Measurements from ENCODE around the gene MYOD1. TPM values are rescaled to one million over a fixed set of nuclear protein-coding genes. Genes with fewer than 3 reads are reported as not detected.

MYOD1 gene
- total RNA-seq, 4 donors from 2014 or later: not detected

DNA sequence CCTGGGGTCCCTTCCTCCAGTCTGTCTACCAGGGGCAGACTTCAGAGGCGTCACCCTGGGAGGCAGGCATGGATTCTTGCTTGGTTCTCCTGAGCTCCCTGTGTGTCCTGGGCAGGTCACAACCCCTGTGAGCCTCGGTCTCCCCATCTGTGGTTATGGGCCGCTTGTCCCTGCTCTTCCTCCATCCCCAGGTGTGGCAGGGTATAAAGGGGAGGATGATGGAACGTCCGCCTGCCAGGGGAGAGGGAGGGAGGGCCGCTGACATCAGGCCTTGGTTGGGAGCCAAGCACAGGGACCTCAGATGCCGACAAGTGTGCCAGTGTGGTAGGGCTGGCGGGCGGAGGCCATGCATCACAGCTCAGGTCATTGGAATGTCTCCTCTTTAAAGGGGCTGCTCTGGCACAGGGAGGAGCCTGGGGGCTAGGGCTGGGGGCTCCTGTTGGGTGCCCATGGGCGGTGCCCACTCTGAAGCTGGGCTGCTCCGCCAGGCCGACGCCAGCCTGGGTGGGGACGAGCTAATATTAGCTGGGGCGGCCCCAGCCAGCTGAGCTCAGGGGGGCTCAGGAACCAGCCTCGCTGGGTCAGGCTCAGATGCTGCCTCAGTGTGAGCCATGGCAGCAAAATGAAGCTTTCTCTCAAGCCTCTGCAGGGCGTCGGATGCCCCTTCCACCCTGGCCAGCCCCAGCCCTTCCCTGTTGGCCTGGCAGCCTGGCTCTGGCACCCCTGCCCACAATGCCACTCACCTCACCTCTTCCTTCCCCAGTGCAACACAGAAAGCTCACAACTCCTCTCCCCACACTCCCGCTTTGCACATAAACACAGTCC is 28.0 kb downstream of the MYOD1 start:
- TF ChIP-seq, protein P1, sequence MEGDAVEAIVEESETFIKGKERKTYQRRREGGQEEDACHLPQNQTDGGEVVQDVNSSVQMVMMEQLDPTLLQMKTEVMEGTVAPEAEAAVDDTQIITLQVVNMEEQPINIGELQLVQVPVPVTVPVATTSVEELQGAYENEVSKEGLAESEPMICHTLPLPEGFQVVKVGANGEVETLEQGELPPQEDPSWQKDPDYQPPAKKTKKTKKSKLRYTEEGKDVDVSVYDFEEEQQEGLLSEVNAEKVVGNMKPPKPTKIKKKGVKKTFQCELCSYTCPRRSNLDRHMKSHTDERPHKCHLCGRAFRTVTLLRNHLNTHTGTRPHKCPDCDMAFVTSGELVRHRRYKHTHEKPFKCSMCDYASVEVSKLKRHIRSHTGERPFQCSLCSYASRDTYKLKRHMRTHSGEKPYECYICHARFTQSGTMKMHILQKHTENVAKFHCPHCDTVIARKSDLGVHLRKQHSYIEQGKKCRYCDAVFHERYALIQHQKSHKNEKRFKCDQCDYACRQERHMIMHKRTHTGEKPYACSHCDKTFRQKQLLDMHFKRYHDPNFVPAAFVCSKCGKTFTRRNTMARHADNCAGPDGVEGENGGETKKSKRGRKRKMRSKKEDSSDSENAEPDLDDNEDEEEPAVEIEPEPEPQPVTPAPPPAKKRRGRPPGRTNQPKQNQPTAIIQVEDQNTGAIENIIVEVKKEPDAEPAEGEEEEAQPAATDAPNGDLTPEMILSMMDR (IDR thresholded peaks at IDR 0.05): no peak
- TF ChIP-seq POLR2AphosphoS5 (IDR thresholded peaks at IDR 0.05): no peak
- no peak for TF ChIP-seq EP300 (IDR thresholded peaks at IDR 0.05; ENCODE audit: low read depth)
- TF ChIP-seq POLR2A (IDR thresholded peaks at IDR 0.05): no peak
- H3K36me3 ChIP-seq: no peaks in the 10 kb centered on the region
- in situ Hi-C loops (cut with MboI; ENCODE audit: low pct_ligation_motif_present in 1 of 4, low pct_unique_long_range_greater_than_20kb in 1 of 4, low sequenced_read_pairs in 3 of 4) (no loop called here), intact Hi-C loops (cut with DNase I; ENCODE audit: low total_unique reads) (no loop called here)
- H3K4me1 ChIP-seq: no peaks in the 10 kb centered on the region
- no peaks in the 10 kb centered on the region for H3K9me3 ChIP-seq
- no peak overlapping the region for H3K4me3 ChIP-seq
- WGBS, 2 donors (ENCODE audit: low coverage in 1 of 2): 67 to 83% methylated on average over 1 to 18 of the region's 19 CpGs
- no peak overlapping the region for H3K27ac ChIP-seq
- DNase-seq: no peak
- H3K27me3 ChIP-seq: no peaks in the 10 kb centered on the region

DNA sequence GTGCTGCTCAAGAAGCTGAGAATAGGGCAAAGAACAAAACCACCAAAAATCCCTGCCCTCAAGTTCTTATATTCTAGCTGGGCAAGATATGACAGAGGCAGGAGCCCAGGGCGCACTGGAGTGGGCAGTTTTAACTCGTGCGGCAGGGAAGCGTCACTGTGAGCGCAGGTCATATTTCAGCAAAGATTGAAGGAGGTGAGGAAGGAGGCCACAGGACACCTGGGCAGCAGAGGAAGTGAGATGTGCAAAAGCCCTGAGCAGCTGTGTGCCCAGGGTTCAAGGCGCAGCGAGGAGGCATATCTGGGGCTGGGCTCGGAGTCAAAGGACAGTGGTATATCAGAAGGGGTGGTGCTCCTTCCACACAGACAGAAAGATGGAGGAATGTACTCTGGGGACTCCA is 28.7 kb downstream of the MYOD1 start:
- H3K27me3 ChIP-seq: no peaks in the 10 kb centered on the region
- DNase-seq: no peak
- WGBS, 2 donors (ENCODE audit: low coverage in 1 of 2): 82% methylated on average over 8 of the region's 8 CpGs; no CpG with 5 or more reads in 1 of the 2 donors
- H3K9me3 ChIP-seq: no peaks in the 10 kb centered on the region
- no peak overlapping the region for H3K27ac ChIP-seq
- in situ Hi-C loops (cut with MboI; ENCODE audit: low pct_ligation_motif_present in 1 of 4, low pct_unique_long_range_greater_than_20kb in 1 of 4, low sequenced_read_pairs in 3 of 4) (no loop called here), intact Hi-C loops (cut with DNase I; ENCODE audit: low total_unique reads) (no loop called here)
- TF ChIP-seq POLR2A (IDR thresholded peaks at IDR 0.05) (no peak), EP300 (IDR thresholded peaks at IDR 0.05; ENCODE audit: low read depth) (no peak), POLR2AphosphoS5 (IDR thresholded peaks at IDR 0.05) (no peak)
- TF ChIP-seq, protein P1 (IDR thresholded peaks at IDR 0.05): no peak
- no peak overlapping the region for H3K4me3 ChIP-seq
- H3K36me3 ChIP-seq: no peaks in the 10 kb centered on the region
- no peaks in the 10 kb centered on the region for H3K4me1 ChIP-seq

DNA sequence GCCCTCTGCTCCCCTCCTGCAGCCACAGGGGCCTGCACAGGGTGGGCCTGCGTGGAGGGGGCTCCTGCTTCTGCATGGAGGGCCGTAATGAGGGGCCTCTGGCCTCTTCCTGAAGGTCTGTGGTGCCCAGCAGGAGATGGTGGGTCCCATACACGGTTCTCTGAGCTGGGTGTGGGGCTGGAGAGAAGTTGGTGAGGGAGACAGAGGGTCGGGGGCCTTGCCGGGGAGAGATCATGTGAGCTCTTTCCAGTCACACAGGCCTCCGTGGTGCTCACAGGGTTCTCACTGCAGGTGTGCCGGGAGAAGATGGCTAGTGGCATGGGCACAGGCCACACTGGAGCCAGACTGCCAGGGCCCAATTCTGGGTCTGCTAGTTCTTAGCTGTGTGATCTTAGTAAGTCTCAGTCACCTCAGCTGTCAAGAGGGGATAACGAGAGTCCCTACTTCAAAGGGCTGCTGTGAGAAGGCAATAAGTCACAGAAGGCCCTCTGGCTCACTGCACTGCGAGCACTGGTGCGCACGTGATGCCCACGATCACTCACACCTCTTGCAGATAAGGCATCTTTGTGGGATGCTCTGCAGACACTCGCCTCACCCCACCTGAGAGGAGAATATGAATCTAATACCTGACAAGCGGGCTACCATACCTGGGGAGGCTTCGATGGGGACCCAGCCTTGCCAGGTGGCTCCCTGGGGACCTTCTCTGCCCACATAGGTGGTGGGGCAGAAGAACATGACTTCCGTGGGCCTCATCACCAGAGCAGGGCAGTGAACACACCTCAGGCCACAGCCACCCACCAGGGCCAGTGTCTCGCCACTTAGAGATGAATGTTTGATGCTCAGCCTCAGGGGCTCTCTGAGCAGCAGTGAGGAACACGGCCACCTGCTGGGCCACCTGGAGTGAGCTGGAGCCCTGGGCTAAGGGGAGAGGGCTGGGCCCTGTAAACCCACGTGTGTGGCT is 29.7 kb downstream of the MYOD1 start:
- Histone ChIP-seq H3K4me3 (no peak overlapping the region), H3K27ac (no peak overlapping the region), H3K36me3 (no peaks in the 10 kb centered on the region), H3K27me3 (no peaks in the 10 kb centered on the region), H3K4me1 (no peaks in the 10 kb centered on the region), H3K9me3 (no peaks in the 10 kb centered on the region)
- TF ChIP-seq, protein P1 (IDR thresholded peaks at IDR 0.05): no peak
- TF ChIP-seq POLR2A (IDR thresholded peaks at IDR 0.05) (no peak), POLR2AphosphoS5 (IDR thresholded peaks at IDR 0.05) (no peak), EP300 (IDR thresholded peaks at IDR 0.05; ENCODE audit: low read depth) (no peak)
- WGBS, 2 donors (ENCODE audit: low coverage in 1 of 2): 78% methylated on average over 19 of the region's 19 CpGs; no CpG with 5 or more reads in 1 of the 2 donors
- intact Hi-C loops (cut with DNase I; ENCODE audit: low total_unique reads) (no loop called here), in situ Hi-C loops (cut with MboI; ENCODE audit: low pct_ligation_motif_present in 1 of 4, low pct_unique_long_range_greater_than_20kb in 1 of 4, low sequenced_read_pairs in 3 of 4) (no loop called here)
- DNase-seq: no peak

All from transverse colon (tissue), 4 donors.